H1 (cell line): ENCODE results near the gene ZNF837. TPM values are rescaled to one million over a fixed set of nuclear protein-coding genes. Genes with fewer than 3 reads are reported as not detected.

Source experiments
- ATF2 ChIP-seq: IDR thresholded peaks from 2 replicates; pipeline ENCODE4 v1.6.1; 2012; ENCODE audit warnings: low read length, inconsistent platforms
- CHD7 ChIP-seq: fragments of 300-600 bp; sonication (generic); IDR thresholded peaks from 2 replicates; pipeline ENCODE4 v1.7.1; 2012; ENCODE audit warnings: low read length, moderate library complexity, mild to moderate bottlenecking, inconsistent platforms; ENCODE audit not compliant: insufficient replicate concordance
- CREB1 ChIP-seq: IDR thresholded peaks from 2 replicates; pipeline ENCODE4 v1.6.1; 2012; ENCODE audit warnings: inconsistent platforms
- KDM1A ChIP-seq: fragments of 200-600, 300-600 bp; sonication (generic); IDR thresholded peaks from 2 replicates; pipeline ENCODE4 v1.7.1; 2016; ENCODE audit warnings: mild to moderate bottlenecking, low read length, borderline replicate concordance
- PHF8 ChIP-seq: fragments of 200-600 bp; sonication (generic); conservative IDR thresholded peaks from 2 replicates; pipeline ENCODE4 v1.7.1; 2012; ENCODE audit warnings: low read depth, mild to moderate bottlenecking, inconsistent platforms, low read length, moderate library complexity
- SP1 ChIP-seq: IDR thresholded peaks from 2 replicates; pipeline ENCODE4 v1.6.1; 2011; ENCODE audit warnings: low read depth, low read length
- SP2 ChIP-seq: IDR thresholded peaks from 2 replicates; pipeline ENCODE4 v1.6.1; 2012; ENCODE audit warnings: mild to moderate bottlenecking, low read length, inconsistent platforms
- SP4 ChIP-seq: IDR thresholded peaks from 2 replicates; pipeline ENCODE4 v1.6.1; 2012; ENCODE audit warnings: low read length, inconsistent platforms
- TAF7 ChIP-seq: optimal IDR thresholded peaks from 2 replicates; pipeline ENCODE3; 2011; ENCODE audit warnings: low read depth, mild to moderate bottlenecking, inconsistent platforms, low read length, moderate library complexity, borderline replicate concordance
- TBP ChIP-seq: IDR thresholded peaks from 2 replicates; pipeline ENCODE4 v1.6.1; 2011; ENCODE audit warnings: low read depth, low read length, improper control_type of control experiment
- YY1 ChIP-seq: IDR thresholded peaks from 2 replicates; pipeline ENCODE4 v1.6.1; 2011; ENCODE audit warnings: low read depth, mild to moderate bottlenecking, low read length
- polyA plus RNA-seq, 7 experiments: library from polyadenylated mRNA; depleted of rRNA in 3 of 7; stranded (reverse) in 5 of 7; unstranded in 2 of 7; fragments of >200 nt in 5 of 7; fragments of 200-250 nt in 2 of 7; gene quantifications; 1 replicate in 5 of 7; 2 replicates in 1 of 7; 4 replicates in 1 of 7; pipeline versions ENCODE4 v1.2.1 to v1.2.3, GENCODE V29; 2011 to 2013; ENCODE audit warnings: missing spikeins in 2 of 7, mixed read lengths in 2 of 7
- total RNA-seq: library from RNA; stranded (reverse); fragmentation: NEBNext Ultra II Directional; extraction: Animal tissue kit (Norgen Biotek cat#: 25700); gene quantifications from 2 replicates; pipeline ENCODE4 v1.2.1, GENCODE V29; 2021

The ZNF837 gene
- total and polyA plus RNA-seq, 2 of the 8 experiments (the other 6 are each of a cell fraction or from before 2014, with no cell fraction given): 1.9 to 3.3 TPM

- TF ChIP-seq CHD7 (no peak), ATF2 (no peak), SP4 (no peak), SP2 (no peak), CREB1 (no peak), KDM1A (no peak), PHF8 (no peak), TBP (no peak), SP1 (no peak), YY1 (no peak), TAF7 (no peak)
Measured at GRCh38 chr19:58379246-58379645, 1.6 kb downstream of the ZNF837 start (continued).
